Measurements from ENCODE around the gene VSTM4. TPM values are rescaled to one million over a fixed set of nuclear protein-coding genes. Genes with fewer than 3 reads are reported as not detected.

The VSTM4 gene
- polyA plus RNA-seq, 1 donor (not counting 4 experiments of a cell fraction or from before 2014, with no cell fraction given): not detected

DNA sequence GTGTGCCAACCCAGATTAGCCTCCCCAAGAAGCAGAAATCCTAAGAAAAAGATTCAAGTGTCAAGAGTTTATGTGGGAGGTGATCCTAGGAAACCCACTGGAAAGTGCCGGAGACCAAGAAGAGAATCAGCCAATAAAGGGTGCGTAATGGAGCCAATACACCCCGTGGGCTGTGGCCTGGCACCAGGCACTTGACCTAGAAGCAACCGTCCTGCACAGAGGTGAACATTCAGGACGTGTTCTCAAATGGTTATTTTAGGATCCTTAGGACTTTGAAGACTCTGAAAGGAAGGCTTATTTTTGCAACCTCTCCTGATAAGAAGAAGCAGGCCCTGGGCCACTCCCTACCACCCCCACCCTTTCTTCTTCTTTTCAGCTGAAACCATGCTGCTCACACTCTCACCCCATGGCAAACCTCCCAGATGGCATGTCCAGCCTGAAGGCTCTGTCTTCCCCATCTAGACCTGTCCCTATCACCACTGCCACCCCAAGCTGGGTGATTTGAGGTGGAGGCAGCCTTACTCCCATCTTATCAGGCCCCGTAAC lies 46.6 kb downstream of the VSTM4 start:
- FAIRE-seq (no peak), DNase-seq (ENCODE audit: low read depth, low spot score) (no peak)
- dilution Hi-C loops (cut with MboI; ENCODE audit: extremely low pct_ligation_motif_present, low sequenced_read_pairs): no loop called here
- H3K4me2 ChIP-seq (ENCODE audit: control insufficient read depth, extremely low read depth, insufficient read depth, low read depth, low read length): no peak overlapping the region
- H3K9me1 ChIP-seq (ENCODE audit: control insufficient read depth, extremely low read depth, insufficient read depth, low read length): no peaks in the 10 kb centered on the region
- H3K79me2 ChIP-seq (ENCODE audit: control insufficient read depth, insufficient read depth, low read length): no peaks in the 10 kb centered on the region
- TF ChIP-seq EZH2 (IDR thresholded peaks at IDR 0.05; ENCODE audit: low read length): no peak
- TF ChIP-seq, protein P1, sequence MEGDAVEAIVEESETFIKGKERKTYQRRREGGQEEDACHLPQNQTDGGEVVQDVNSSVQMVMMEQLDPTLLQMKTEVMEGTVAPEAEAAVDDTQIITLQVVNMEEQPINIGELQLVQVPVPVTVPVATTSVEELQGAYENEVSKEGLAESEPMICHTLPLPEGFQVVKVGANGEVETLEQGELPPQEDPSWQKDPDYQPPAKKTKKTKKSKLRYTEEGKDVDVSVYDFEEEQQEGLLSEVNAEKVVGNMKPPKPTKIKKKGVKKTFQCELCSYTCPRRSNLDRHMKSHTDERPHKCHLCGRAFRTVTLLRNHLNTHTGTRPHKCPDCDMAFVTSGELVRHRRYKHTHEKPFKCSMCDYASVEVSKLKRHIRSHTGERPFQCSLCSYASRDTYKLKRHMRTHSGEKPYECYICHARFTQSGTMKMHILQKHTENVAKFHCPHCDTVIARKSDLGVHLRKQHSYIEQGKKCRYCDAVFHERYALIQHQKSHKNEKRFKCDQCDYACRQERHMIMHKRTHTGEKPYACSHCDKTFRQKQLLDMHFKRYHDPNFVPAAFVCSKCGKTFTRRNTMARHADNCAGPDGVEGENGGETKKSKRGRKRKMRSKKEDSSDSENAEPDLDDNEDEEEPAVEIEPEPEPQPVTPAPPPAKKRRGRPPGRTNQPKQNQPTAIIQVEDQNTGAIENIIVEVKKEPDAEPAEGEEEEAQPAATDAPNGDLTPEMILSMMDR (optimal IDR thresholded peaks at IDR 0.05 in 1 of 3, IDR thresholded peaks at IDR 0.05 in 1 of 3, conservative IDR thresholded peaks at IDR 0.05 in 1 of 3; ENCODE audit: extremely low read depth in 1 of 3, insufficient read depth in 2 of 3, low read length in 3 of 3): no peak
- no peak overlapping the region for H3K4me3 ChIP-seq (ENCODE audit: control insufficient read depth in 2 of 3, extremely low read depth in 1 of 3, insufficient read depth in 2 of 3, low read depth in 1 of 3, low read length in 3 of 3)
- H3K36me3 ChIP-seq (ENCODE audit: control insufficient read depth in 2 of 2, extremely low read depth in 1 of 2, insufficient read depth in 2 of 2, low read length in 2 of 2): no peaks in the 10 kb centered on the region
- peaks cover 19% of the 10 kb centered on the region for H3K4me1 ChIP-seq (ENCODE audit: control insufficient read depth, extremely low read depth, insufficient read depth, low read length)
- H3K9me3 ChIP-seq (ENCODE audit: control insufficient read depth, low read depth, low read length): no peaks in the 10 kb centered on the region
- H4K20me1 ChIP-seq (ENCODE audit: control insufficient read depth, extremely low read depth, insufficient read depth, low read length): no peaks in the 10 kb centered on the region
- peaks cover 3% of the 10 kb centered on the region for H3K27me3 ChIP-seq (ENCODE audit: control insufficient read depth, extremely low read depth, insufficient read depth, low read length)
- H3K9ac ChIP-seq (ENCODE audit: control insufficient read depth, extremely low read depth, insufficient read depth, low read length): no peak overlapping the region
- no peak overlapping the region for H3K27ac ChIP-seq (ENCODE audit: control insufficient read depth, insufficient read depth, low read length)
- no peak overlapping the region for H2AFZ ChIP-seq (ENCODE audit: control insufficient read depth, low read length)

DNA sequence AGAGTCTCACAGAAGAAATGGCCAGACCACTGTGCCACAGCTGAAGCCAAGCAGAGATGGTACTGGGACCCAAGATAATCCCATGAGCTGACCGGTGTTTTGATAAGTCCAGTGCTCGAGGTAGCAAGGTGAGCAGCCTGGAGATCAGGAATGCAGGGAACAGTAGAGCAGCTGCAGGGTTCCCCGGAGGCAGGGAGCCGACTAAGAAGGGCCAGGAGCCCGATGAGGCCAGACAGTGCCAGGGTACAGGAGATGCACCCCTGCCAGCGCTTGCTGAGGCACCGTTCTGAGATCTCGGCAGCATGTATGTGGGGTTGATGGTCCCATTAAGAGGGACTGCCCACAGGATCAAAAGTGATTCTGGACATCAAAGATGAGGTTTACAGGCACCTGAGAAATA lies 47.1 kb downstream of the VSTM4 start:
- FAIRE-seq: no peak
- Histone ChIP-seq H3K9ac (ENCODE audit: control insufficient read depth, extremely low read depth, insufficient read depth, low read length) (no peak overlapping the region), H3K4me2 (ENCODE audit: control insufficient read depth, extremely low read depth, insufficient read depth, low read depth, low read length) (no peak overlapping the region), H2AFZ (ENCODE audit: control insufficient read depth, low read length) (no peak overlapping the region), H3K9me1 (ENCODE audit: control insufficient read depth, extremely low read depth, insufficient read depth, low read length) (no peaks in the 10 kb centered on the region), H4K20me1 (ENCODE audit: control insufficient read depth, extremely low read depth, insufficient read depth, low read length) (no peaks in the 10 kb centered on the region), H3K9me3 (ENCODE audit: control insufficient read depth, low read depth, low read length) (no peaks in the 10 kb centered on the region), H3K4me3 (ENCODE audit: control insufficient read depth in 2 of 3, extremely low read depth in 1 of 3, insufficient read depth in 2 of 3, low read depth in 1 of 3, low read length in 3 of 3) (no peak overlapping the region), H3K36me3 (ENCODE audit: control insufficient read depth in 2 of 2, extremely low read depth in 1 of 2, insufficient read depth in 2 of 2, low read length in 2 of 2) (no peaks in the 10 kb centered on the region), H3K4me1 (ENCODE audit: control insufficient read depth, extremely low read depth, insufficient read depth, low read length) (peaks cover 19% of the 10 kb centered on the region), H3K27me3 (ENCODE audit: control insufficient read depth, extremely low read depth, insufficient read depth, low read length) (peaks cover 3% of the 10 kb centered on the region), H3K27ac (ENCODE audit: control insufficient read depth, insufficient read depth, low read length) (no peak overlapping the region), H3K79me2 (ENCODE audit: control insufficient read depth, insufficient read depth, low read length) (no peaks in the 10 kb centered on the region)
- no peak for TF ChIP-seq EZH2 (IDR thresholded peaks at IDR 0.05; ENCODE audit: low read length)
- TF ChIP-seq, protein P1 (optimal IDR thresholded peaks at IDR 0.05 in 1 of 3, IDR thresholded peaks at IDR 0.05 in 1 of 3, conservative IDR thresholded peaks at IDR 0.05 in 1 of 3; ENCODE audit: extremely low read depth in 1 of 3, insufficient read depth in 2 of 3, low read length in 3 of 3): no peak
- dilution Hi-C loops (cut with MboI; ENCODE audit: extremely low pct_ligation_motif_present, low sequenced_read_pairs): no loop called here
- DNase-seq (ENCODE audit: low read depth, low spot score): no peak
